ENCODE results near the gene TAPBPL. TPM values are rescaled to one million over a fixed set of nuclear protein-coding genes. Genes with fewer than 3 reads are reported as not detected.
"Not testable (repeated sequence)": the region's sequence is repeated elsewhere in the genome, so short reads cannot be mapped to it uniquely, and the experiment has no call there.

Gene TAPBPL
- total RNA-seq, 2 experiments from 2014 or later, result 31.2 to 32.5 TPM

DNA sequence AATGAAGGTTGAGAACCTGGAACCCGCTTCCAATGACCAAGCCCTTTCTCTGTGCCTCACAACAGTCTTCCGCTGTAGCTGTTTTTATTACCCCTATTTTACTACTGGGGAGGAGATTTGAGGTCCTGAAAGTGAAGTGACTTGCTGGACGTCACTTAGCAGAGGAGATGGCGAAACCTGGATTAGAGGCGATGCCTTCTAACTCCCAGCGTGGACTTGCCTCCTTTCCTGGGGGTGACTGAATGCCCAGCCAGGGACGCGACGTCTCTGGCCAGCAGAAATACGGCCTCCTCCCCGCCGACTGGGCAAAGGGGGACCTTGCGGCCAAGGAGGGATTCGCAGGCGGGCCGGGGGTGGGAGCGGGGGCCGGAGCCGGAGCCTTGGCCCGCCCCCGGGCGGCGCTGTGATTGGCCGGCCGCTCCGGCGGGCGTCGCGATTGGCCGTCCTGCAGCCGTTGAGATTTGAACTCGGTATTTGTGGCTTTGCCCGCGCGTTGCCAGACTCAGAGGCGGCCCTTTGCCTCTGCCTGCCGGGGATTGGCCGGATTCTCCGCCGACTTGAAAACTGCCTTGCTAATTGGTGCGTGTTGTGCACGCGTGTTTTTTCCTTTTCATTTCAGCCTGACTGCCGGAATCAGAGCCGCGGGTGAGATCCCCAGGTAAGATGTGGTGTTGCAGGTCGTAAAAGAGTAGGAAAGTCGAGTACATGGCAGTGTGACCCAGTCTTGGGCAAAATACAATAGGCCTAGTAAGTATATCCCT is 41.8 kb downstream of the TAPBPL start, which contains the start of gene NCAPD2:
Gene NCAPD2 (plus strand): TSS at position 606 of the 761 bp plus-strand sequence. CDS start 997 bp downstream, outside the sequence.
- peaks cover 33% of the 10 kb centered on the region for H3K4me1 Mint-ChIP-seq (ENCODE audit: low read depth)
- ChIA-PET CTCF (interaction anchor here (0.6 to 3.5 kb wide), 17 partner anchors 21 to 171 kb away, joined by 3 to 21 read pairs (median 5); partner anchors contain the start of genes TAPBPL and VAMP1), POLR2A (interaction anchor here (0.6 to 3.2 kb wide), 25 partner anchors 10 to 358 kb away, joined by 3 to 48 read pairs (median 5); partner anchors contain the start of genes CD27, CDCA3, COPS7A and GAPDH)
- ATAC-seq, result peak; percentile 89
- peak within 1 kb of the TSS; percentile 99 for H3K27ac Mint-ChIP-seq
- no peaks in the 10 kb centered on the region for H3K9me3 Mint-ChIP-seq (ENCODE audit: insufficient read depth)
- DNase-seq, result peak; percentile 98
- peaks cover 50% of the 10 kb centered on the region for H3K36me3 Mint-ChIP-seq (ENCODE audit: low read depth)
- peak within 1 kb of the TSS; percentile 93 for H3K4me3 Mint-ChIP-seq
- H3K27me3 Mint-ChIP-seq (ENCODE audit: low read depth), result no peaks in the 10 kb centered on the region

DNA sequence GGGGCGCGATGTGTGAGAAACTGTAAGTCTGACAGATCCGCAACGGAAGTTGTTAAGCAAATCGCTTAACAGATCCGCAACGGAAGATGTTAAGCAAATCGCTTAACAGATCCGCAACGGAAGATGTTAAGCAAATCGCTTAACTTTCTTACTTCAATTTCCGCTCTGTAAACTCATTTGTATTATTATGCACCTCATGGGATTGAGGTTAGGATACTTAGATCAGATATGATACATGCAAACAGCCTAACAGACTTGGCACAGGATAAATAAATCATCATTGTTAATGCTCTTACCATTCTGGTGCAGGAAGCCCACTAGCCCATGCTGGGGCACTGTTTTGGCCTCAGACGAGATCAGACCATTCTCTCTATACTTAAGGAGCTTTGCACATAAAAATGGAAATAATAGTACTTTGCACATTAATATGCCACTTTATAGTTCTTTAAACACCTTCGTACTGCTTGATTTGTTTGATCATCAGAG is 42.5 kb downstream of the TAPBPL start:
- ChIA-PET CTCF (interaction anchor here (0.8 to 2.3 kb wide), 9 partner anchors 9 to 76 kb away, joined by 3 to 20 read pairs (median 5); partner anchors contain the start of gene GAPDH), POLR2A (interaction anchor here (0.6 to 2.7 kb wide), 9 partner anchors 19 to 108 kb away, joined by 3 to 19 read pairs (median 5); partner anchors contain the start of genes GAPDH and VAMP1)
- Mint-ChIP-seq H3K4me3 (peak overlapping the region; percentile 93), H3K9me3 (ENCODE audit: insufficient read depth) (no peaks in the 10 kb centered on the region), H3K36me3 (ENCODE audit: low read depth) (peaks cover 56% of the 10 kb centered on the region), H3K27ac (peak overlapping the region; percentile 97), H3K4me1 (ENCODE audit: low read depth) (peaks cover 33% of the 10 kb centered on the region), H3K27me3 (ENCODE audit: low read depth) (no peaks in the 10 kb centered on the region)
- ATAC-seq (peak; percentile 3), DNase-seq (peak; percentile 46)

DNA sequence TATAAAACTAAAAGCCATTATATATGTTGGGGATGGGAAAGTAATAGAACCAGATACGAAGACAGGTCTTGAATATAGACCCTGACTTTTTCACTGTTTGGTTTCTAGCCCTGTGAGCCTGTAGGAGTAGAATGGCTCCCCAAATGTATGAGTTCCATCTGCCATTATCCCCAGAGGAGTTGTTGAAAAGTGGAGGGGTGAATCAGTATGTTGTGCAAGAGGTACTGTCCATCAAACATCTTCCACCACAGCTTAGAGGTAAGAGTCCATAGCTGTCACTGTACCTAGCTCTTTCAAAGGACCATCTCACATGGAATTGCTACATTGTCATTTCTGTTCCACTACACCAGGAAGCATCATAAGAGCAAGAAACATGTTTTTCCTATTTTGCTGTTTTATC is 43.1 kb downstream of the TAPBPL start:
- ATAC-seq (no peak), DNase-seq (no peak)
- ChIA-PET POLR2A (interaction anchor here (0.6 to 2.7 kb wide), 13 partner anchors 18 to 108 kb away, joined by 3 to 19 read pairs (median 4); partner anchors contain the start of genes GAPDH and VAMP1), CTCF (interaction anchor here (0.8 to 2.3 kb wide), 9 partner anchors 8 to 75 kb away, joined by 3 to 20 read pairs (median 5); partner anchors contain the start of gene GAPDH)
- Mint-ChIP-seq H3K4me3 (peak overlapping the region; percentile 93), H3K4me1 (ENCODE audit: low read depth) (peaks cover 33% of the 10 kb centered on the region), H3K9me3 (ENCODE audit: insufficient read depth) (no peaks in the 10 kb centered on the region), H3K36me3 (ENCODE audit: low read depth) (peaks cover 58% of the 10 kb centered on the region), H3K27ac (peak overlapping the region; percentile 97), H3K27me3 (ENCODE audit: low read depth) (no peaks in the 10 kb centered on the region)

DNA sequence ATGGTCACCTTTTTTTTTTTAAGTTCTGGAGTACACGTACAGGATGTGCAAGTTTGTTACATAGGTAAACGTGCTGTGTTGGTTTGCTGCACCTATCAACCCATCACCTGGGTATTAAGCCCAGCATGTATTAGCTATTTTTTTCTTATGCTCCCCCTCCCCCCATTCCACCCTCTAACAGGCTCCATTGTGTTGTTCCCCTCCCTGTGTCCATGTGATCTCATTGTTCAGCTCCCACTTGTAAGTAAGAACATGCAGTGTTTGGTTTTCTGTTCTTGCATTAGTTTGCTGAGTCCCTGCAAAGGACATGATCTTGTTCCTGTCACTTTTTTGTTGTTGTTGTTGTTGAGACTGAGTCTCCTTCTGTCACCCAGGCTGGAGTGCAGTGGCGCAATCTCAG is 45.4 kb downstream of the TAPBPL start:
- ChIA-PET POLR2A (interaction anchor here (1.3 kb wide), 1 partner anchor 27 kb away, joined by 4 read pairs; the partner anchor contains the start of gene VAMP1), CTCF (interaction anchor here (1.4 kb wide), 1 partner anchor 40 kb away, joined by 5 read pairs; no protein-coding TSS in a partner anchor)
- H3K27me3 Mint-ChIP-seq (ENCODE audit: low read depth); ATAC-seq; DNase-seq; H3K9me3 Mint-ChIP-seq (ENCODE audit: insufficient read depth): not testable (repeated sequence)
- peak overlapping the region; percentile 12 for H3K4me3 Mint-ChIP-seq
- peaks cover 43% of the 10 kb centered on the region for H3K36me3 Mint-ChIP-seq (ENCODE audit: low read depth)
- peak overlapping the region; percentile 24 for H3K27ac Mint-ChIP-seq
- H3K4me1 Mint-ChIP-seq (ENCODE audit: low read depth), result peaks cover 26% of the 10 kb centered on the region

DNA sequence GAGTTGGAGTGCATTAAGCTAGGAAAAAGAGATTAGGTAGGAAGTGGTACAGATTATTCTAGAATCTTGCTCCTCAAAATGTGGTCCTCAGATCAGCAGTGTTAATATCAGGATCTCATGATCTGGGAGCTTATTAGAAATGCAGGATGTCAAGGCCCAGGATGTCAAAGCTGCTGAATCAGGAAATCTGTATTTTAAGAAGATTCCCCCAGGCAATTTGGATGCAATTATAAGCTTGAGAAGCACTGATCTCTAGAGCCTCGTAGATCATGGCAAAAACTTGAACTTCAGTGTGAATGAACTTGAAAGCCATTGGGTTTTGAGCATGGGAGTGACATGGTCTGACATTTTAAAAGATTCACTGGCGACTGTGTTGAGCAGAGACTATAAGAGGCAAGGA is 48.6 kb downstream of the TAPBPL start:
- Mint-ChIP-seq H3K27me3 (ENCODE audit: low read depth) (no peaks in the 10 kb centered on the region), H3K4me3 (no peak overlapping the region), H3K36me3 (ENCODE audit: low read depth) (peaks cover 43% of the 10 kb centered on the region), H3K27ac (no peak overlapping the region), H3K9me3 (ENCODE audit: insufficient read depth) (no peaks in the 10 kb centered on the region), H3K4me1 (ENCODE audit: low read depth) (peaks cover 18% of the 10 kb centered on the region)
- no peak for DNase-seq
- CTCF ChIA-PET, result interaction anchor here (1.3 to 1.9 kb wide), 3 partner anchors 9 to 77 kb away, joined by 3 to 6 read pairs (median 4); no protein-coding TSS in a partner anchor
- ATAC-seq, result no peak
- POLR2A ChIA-PET, result interaction anchor here (0.5 to 1.1 kb wide), 3 partner anchors 30 to 1592 kb away, joined by 3 read pairs; partner anchors contain the start of gene VAMP1

DNA sequence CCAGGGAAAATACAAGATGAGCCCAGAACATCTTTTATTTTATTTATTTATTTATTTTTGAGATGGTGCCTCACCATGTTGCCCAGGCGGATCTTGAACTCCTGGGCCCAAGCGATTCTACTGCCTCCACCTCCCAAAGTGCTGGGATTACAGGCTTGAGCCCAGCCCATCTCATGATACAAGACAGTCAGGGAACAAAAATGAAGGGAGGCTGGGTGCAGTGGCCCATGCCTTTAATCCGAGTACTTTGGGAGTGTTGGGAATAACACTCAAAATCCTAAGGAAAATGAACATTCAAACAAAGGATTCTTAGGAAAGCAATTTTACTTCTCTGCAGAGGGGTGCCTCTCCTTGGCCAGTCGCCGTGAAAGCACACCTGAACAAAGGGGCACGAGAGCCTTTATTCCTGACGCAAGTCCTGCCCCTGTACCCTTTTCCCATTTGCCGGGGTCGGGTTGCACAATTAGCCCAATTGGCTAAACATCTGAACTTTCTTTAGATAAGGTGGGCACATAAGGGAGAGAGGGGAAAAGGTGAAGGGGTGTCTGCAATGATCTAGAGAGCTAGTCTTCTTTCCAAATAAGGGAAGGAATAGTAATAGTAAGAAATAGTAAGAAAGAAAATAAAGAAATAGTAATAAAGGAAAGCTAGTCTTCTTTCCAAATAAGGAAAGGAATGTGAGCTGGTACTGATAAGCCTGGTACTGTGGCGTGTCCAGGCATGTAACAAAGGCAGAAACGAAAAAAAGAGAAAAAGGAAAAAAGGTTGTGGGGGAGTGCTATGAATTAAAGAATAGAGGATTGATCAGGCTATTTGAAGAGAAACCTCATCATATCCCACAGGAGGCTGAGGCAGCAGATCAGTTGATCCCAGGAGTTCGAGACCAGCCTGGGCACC is 55.5 kb downstream of the TAPBPL start:
- CTCF ChIA-PET, result no interaction called here
- no peak overlapping the region for H3K4me3 Mint-ChIP-seq
- ATAC-seq (no peak), DNase-seq (no peak)
- H3K9me3 Mint-ChIP-seq (ENCODE audit: insufficient read depth), result no peaks in the 10 kb centered on the region
- peak overlapping the region; percentile 66 for H3K27ac Mint-ChIP-seq
- H3K4me1 Mint-ChIP-seq (ENCODE audit: low read depth), result peaks cover 6% of the 10 kb centered on the region
- POLR2A ChIA-PET, result interaction anchor here (1.0 kb wide), 1 partner anchor 11 kb away, joined by 4 read pairs; no protein-coding TSS in a partner anchor
- H3K27me3 Mint-ChIP-seq (ENCODE audit: low read depth), result no peaks in the 10 kb centered on the region
- peaks cover 47% of the 10 kb centered on the region for H3K36me3 Mint-ChIP-seq (ENCODE audit: low read depth)

DNA sequence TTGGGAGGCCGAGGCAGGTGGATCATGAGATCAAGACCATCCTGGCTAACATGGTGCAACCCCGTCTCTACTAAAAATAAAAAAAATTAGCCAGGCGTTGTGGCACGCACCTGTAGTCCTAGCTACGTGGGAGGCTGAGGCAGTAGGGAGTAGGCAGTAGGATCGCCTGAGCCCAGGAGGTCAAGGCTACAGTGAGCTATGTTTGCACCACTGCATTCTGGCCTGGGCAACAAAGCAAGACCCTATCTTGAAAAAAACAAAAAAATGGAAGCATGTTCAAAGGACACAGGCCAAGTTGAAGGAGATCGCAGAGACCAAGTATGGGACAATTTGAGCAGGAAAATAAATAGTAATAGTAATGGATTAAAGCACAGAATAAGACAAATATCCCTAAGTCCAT is 56.2 kb downstream of the TAPBPL start:
- Mint-ChIP-seq H3K4me3 (no peak overlapping the region), H3K36me3 (ENCODE audit: low read depth) (peaks cover 52% of the 10 kb centered on the region), H3K27me3 (ENCODE audit: low read depth) (no peaks in the 10 kb centered on the region), H3K27ac (peak overlapping the region; percentile 53), H3K4me1 (ENCODE audit: low read depth) (peaks cover 6% of the 10 kb centered on the region), H3K9me3 (ENCODE audit: insufficient read depth) (no peaks in the 10 kb centered on the region)
- ChIA-PET CTCF (no interaction called here), POLR2A (no interaction called here)
- DNase-seq, result no peak
- no peak for ATAC-seq

Other genes with a start within 250 kb of the TAPBPL start
- under 1 TPM in 1 of 2 experiments, not detected in 1; 0.47 TPM for gene PLEKHG6, start 141.4 kb upstream of the TAPBPL start, total RNA-seq
- 10 to 100 TPM; 58.8 to 63.4 TPM for gene TNFRSF1A, start 110.0 kb upstream of the TAPBPL start, total RNA-seq
- gene SCNN1A, start 76.5 kb upstream of the TAPBPL start, total RNA-seq, result 1 to 10 TPM in 1 of 2 experiments, under 1 TPM in 1; 0.47 to 1.5 TPM
- gene LTBR, start 67.9 kb upstream of the TAPBPL start, total RNA-seq, result under 1 TPM in 1 of 2 experiments, not detected in 1; 0.34 TPM
- gene CD27, start 7.1 kb upstream of the TAPBPL start, total RNA-seq, result 100 to 1,000 TPM; 112 to 131 TPM
- gene VAMP1, start 18.6 kb downstream of the TAPBPL start, total RNA-seq, result 10 to 100 TPM; 46.6 to 48.9 TPM
- gene MRPL51, start 41.2 kb downstream of the TAPBPL start, total RNA-seq, result 100 to 1,000 TPM; 217 to 228 TPM
- 100 to 1,000 TPM; 195 to 201 TPM for gene NCAPD2, start 42.1 kb downstream of the TAPBPL start, total RNA-seq
- gene GAPDH, start 82.5 kb downstream of the TAPBPL start, total RNA-seq, result 1,000 to 10,000 TPM; 6,175 to 6,471 TPM
- 10 to 100 TPM; 24.9 to 25.5 TPM for gene IFFO1, start 104.0 kb downstream of the TAPBPL start, total RNA-seq
- 10 to 100 TPM; 84.2 to 87.6 TPM for gene NOP2, start 116.2 kb downstream of the TAPBPL start, total RNA-seq
- gene CHD4, start 155.3 kb downstream of the TAPBPL start, total RNA-seq, result 100 to 1,000 TPM; 277 to 292 TPM
- gene LPAR5, start 183.9 kb downstream of the TAPBPL start, total RNA-seq, result 10 to 100 TPM; 16.5 to 16.8 TPM
- 1 to 10 TPM in 1 of 2 experiments, under 1 TPM in 1; 0.76 to 1.7 TPM for gene ACRBP, start 195.4 kb downstream of the TAPBPL start, total RNA-seq
- 10 to 100 TPM; 24.9 TPM for gene ING4, start 211.1 kb downstream of the TAPBPL start, total RNA-seq
- gene ZNF384, start 237.3 kb downstream of the TAPBPL start, total RNA-seq, result 10 to 100 TPM; 71.9 to 76.4 TPM
- gene PIANP, start 248.8 kb downstream of the TAPBPL start, total RNA-seq, result not detected

Measured in activated CD8-positive, alpha-beta T cell treated with anti-CD3 and anti-CD28 coated beads, Interleukin-2, amount 10 ng/mL, durations not matched to agents 7 days and 5 days (primary cell).